Esophagus squamous epithelium (tissue), 4 donors: ENCODE measurements around the gene IQSEC3.
"Not testable (repeated sequence)": the region's sequence is repeated elsewhere in the genome, so short reads cannot be mapped to it uniquely, and the experiment has no call there.

ENCODE experiments used
- CTCF ChIP-seq, 6 experiments: fragments of 450-650 bp in 4 of 6; fragments of 200-600 bp in 2 of 6; sonication (generic) in 2 of 6; IDR thresholded peaks; one replicate each; pipeline ENCODE4 v1.5.1; 2016 to 2019; ENCODE audit warnings: antibody characterized with exemption in 6 of 6, mild to moderate bottlenecking in 4 of 6, moderate library complexity in 4 of 6
- POLR2A ChIP-seq, 4 donors: fragments of 450-650 bp; IDR thresholded peaks; one replicate each; pipeline ENCODE4 v1.6.1; 2017; ENCODE audit warnings: antibody characterized with exemption in 4 of 4, mild to moderate bottlenecking in 4 of 4, moderate library complexity in 3 of 4

GRCh38 chr12:69677-70076, 3.1 kb downstream of the IQSEC3 start:
- not testable (repeated sequence) for TF ChIP-seq CTCF, POLR2A (IDR thresholded peaks at IDR 0.05)
